HG02973 (cell line): Measurements from ENCODE around the gene KPNA4.

Experiments
- ATAC-seq: cut with Tn5 transposase; IDR thresholded peaks from one replicate; pipeline ENCODE4 v1.9.1; 2021; ENCODE audit warnings: moderate library complexity; ENCODE audit not compliant: unreplicated experiment

KPNA4 gene

GRCh38 chr3:160498202-160498601 is 67.2 kb downstream of the KPNA4 start:
- no peak for ATAC-seq

GRCh38 chr3:160490166-160490565 is 75.2 kb downstream of the KPNA4 start:
- no peak for ATAC-seq

- ATAC-seq = no peak
These were observed 78.9 kb downstream of the KPNA4 start for GRCh38 chr3:160486459-160486869.

GRCh38 chr3:160482796-160483195 is 82.6 kb downstream of the KPNA4 start:
- ATAC-seq = no peak

GRCh38 chr3:160481856-160482255 is 83.5 kb downstream of the KPNA4 start:
- ATAC-seq = no peak

GRCh38 chr3:160480931-160481330 is 84.4 kb downstream of the KPNA4 start:
- ATAC-seq = no peak

GRCh38 chr3:160479376-160479775 is 86.0 kb downstream of the KPNA4 start:
- ATAC-seq = no peak

GRCh38 chr3:160478338-160478737 is 87.0 kb downstream of the KPNA4 start:
- no peak for ATAC-seq

- no peak for ATAC-seq
These were observed 87.6 kb downstream of the KPNA4 start for GRCh38 chr3:160477750-160478149.

GRCh38 chr3:160475884-160476283 is 89.5 kb downstream of the KPNA4 start:
- no peak for ATAC-seq

GRCh38 chr3:160475153-160475552 is 90.2 kb downstream of the KPNA4 start:
- no peak for ATAC-seq

- no peak for ATAC-seq
These were observed 90.9 kb downstream of the KPNA4 start for GRCh38 chr3:160474416-160474838.

- ATAC-seq = no peak
These were observed 91.4 kb downstream of the KPNA4 start for GRCh38 chr3:160473978-160474377.

- ATAC-seq = no peak
These were observed 92.2 kb downstream of the KPNA4 start for GRCh38 chr3:160473221-160473620.

GRCh38 chr3:160472344-160472743 is 93.0 kb downstream of the KPNA4 start:
- ATAC-seq = no peak

GRCh38 chr3:160471892-160472291 is 93.5 kb downstream of the KPNA4 start:
- ATAC-seq = no peak

- ATAC-seq = no peak
These were observed 95.2 kb downstream of the KPNA4 start for GRCh38 chr3:160470181-160470580.

- no peak for ATAC-seq
These were observed 100.4 kb downstream of the KPNA4 start for GRCh38 chr3:160464971-160465370.

- ATAC-seq = no peak
These were observed 101.0 kb downstream of the KPNA4 start for GRCh38 chr3:160464321-160464720.

- ATAC-seq = no peak
These were observed 105.3 kb downstream of the KPNA4 start for GRCh38 chr3:160460033-160460432.

GRCh38 chr3:160459450-160459970 is 105.9 kb downstream of the KPNA4 start:
- no peak for ATAC-seq

- no peak for ATAC-seq
These were observed 107.2 kb downstream of the KPNA4 start for GRCh38 chr3:160458151-160458550.

GRCh38 chr3:160455846-160456245 is 109.5 kb downstream of the KPNA4 start:
- ATAC-seq = no peak
